ENCODE data around the gene EPHA2.

GRCh38 chr1:16145030-16145661 is 10.7 kb downstream of the EPHA2 start:
- peak; percentile 42; the same call in 1 of the 2 replicates for TF ChIP-seq MAX (IDR thresholded peaks at IDR 0.05)
- TF ChIP-seq CTCF (IDR thresholded peaks at IDR 0.05): no peak
- no peak for TF ChIP-seq POLR2A (IDR thresholded peaks at IDR 0.05; ENCODE audit: low read length)
- no peak for TF ChIP-seq CHD2 (IDR thresholded peaks at IDR 0.05; ENCODE audit: low read length, partially characterized antibody)
- TF ChIP-seq REST (IDR thresholded peaks at IDR 0.05): no peak
- TF ChIP-seq RFX5 (IDR thresholded peaks at IDR 0.05): no peak
- no peak; a peak in 1 of 5 replicates for TF ChIP-seq JUN (IDR thresholded peaks at IDR 0.05)
- TF ChIP-seq ZNF302 (CRISPR knock-in tag; IDR thresholded peaks at IDR 0.05): no peak

All from A549 (cell line).